LNCAP (cell line): ENCODE results near the gene KIAA0040.

Source experiments
- TF ChIP-seq, protein P1 (sequence below): fragments of 450-650 bp; IDR thresholded peaks from 2 replicates; pipeline ENCODE4 v1.5.1; 2017; ENCODE audit warnings: mild to moderate bottlenecking

KIAA0040 gene

DNA sequence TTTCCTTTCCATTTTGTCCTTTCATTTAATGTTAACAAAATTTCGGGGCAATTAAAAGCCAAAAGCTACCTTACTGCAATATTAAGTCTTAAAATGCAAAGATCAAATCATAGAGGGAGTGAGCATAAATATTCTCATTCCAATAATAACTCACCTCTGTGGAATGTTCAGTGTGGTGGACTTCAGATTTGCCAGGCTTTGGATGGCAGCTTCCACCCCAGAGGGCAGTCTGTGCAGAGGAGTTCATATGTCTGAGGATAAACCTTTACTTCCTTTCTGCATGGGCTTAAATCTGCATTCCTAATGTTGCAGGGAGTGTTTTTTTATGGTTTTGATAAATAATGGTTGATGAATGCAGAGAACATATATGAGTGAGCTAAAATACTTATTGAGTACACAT is 16.3 kb downstream of the KIAA0040 start:
- TF ChIP-seq, protein P1, sequence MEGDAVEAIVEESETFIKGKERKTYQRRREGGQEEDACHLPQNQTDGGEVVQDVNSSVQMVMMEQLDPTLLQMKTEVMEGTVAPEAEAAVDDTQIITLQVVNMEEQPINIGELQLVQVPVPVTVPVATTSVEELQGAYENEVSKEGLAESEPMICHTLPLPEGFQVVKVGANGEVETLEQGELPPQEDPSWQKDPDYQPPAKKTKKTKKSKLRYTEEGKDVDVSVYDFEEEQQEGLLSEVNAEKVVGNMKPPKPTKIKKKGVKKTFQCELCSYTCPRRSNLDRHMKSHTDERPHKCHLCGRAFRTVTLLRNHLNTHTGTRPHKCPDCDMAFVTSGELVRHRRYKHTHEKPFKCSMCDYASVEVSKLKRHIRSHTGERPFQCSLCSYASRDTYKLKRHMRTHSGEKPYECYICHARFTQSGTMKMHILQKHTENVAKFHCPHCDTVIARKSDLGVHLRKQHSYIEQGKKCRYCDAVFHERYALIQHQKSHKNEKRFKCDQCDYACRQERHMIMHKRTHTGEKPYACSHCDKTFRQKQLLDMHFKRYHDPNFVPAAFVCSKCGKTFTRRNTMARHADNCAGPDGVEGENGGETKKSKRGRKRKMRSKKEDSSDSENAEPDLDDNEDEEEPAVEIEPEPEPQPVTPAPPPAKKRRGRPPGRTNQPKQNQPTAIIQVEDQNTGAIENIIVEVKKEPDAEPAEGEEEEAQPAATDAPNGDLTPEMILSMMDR = no peak

DNA sequence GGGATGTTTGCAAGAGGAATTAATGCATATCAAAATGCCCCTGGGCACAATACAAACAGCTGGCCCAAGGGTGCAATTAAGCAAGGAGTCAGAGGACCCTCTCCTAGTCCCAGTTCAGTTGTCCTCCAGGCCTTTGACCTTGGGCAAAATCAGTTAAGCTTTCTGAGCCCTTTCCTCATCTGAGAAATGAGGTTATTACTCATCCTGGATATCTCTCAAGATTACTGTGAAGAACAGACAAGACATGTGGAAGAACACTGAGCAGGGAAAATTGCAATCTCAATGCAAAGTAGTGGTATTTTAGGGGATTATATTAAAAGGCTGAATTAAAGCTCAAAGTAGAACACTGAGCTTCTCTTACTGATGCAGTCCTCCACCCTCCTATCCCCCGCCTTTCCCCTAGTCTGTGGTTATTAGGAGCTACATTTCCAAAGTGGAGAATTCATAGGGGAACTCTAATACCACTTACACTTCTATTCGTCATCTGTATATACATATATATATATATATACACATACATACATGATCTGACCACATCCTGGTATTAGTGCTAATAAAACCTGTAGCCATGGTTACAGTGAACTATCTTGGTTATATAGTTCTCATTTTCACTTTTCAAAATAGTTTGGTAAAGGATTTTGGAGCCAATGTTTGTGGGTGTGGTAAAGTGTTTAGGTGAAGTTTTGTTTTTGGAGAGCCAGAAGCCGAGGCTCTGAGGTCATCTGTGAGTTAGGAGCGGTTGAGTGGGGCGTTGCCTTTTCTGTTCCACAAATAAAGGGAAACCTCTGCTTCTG is 18.1 kb downstream of the KIAA0040 start:
- TF ChIP-seq, protein P1 = no peak

DNA sequence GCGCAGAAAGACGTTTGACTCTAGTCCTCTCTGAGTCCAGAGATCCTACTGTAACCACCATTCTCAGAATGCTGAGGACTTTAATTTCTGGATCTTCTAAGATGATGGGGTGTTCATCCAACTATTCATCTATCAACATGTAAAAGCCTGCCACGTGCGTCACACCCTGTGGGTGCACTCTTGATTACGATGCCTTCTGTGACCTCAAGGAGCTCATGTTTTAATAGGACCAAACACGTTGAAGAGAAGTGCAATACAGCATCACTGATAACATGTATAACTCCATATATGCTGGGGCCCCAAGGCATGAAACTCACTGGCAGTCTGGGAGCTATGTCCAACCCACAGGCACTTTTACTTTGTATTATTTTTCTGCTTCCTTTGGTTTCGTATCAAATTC is 19.0 kb downstream of the KIAA0040 start:
- TF ChIP-seq, protein P1 = no peak

GRCh38 chr1:175172503-175172902 is 20.1 kb downstream of the KIAA0040 start:
- TF ChIP-seq, protein P1 = no peak

- TF ChIP-seq, protein P1 = no peak
These were observed 21.3 kb downstream of the KIAA0040 start for GRCh38 chr1:175171036-175171913.

DNA sequence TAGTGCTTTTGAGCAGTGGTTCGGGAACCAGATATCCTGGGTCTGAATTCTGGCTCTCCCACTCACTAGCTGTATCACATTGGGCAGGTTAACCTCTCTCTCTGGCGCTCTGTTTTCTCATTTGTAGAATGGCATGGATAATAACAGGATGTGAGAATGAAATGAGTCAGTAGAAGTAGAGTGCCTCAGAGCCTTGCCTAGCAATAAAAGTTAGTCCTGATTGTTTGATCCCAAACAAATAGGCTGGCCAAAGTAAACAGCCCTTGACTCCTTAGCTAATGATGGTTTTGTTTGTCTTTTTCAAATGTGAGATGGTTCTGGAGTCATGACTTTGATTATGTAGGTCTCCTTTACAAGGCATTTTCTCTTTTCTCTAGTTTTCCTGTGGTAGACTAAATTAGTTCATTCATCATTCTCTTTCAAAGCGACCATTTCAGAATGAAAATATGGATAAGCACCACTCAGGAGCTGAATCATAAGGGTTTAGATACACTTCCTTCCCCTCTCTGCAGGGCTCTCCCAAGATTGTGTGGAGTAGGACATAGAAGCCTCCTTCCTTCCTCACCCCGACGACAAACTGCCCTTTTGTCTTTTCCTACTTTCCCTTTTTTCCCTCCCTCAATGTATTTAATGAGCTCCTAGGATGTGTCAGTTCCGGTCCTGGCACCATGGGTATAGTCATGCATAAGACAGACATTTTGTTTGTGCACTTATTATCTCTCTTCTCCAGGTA is 23.1 kb downstream of the KIAA0040 start:
- TF ChIP-seq, protein P1 = no peak

DNA sequence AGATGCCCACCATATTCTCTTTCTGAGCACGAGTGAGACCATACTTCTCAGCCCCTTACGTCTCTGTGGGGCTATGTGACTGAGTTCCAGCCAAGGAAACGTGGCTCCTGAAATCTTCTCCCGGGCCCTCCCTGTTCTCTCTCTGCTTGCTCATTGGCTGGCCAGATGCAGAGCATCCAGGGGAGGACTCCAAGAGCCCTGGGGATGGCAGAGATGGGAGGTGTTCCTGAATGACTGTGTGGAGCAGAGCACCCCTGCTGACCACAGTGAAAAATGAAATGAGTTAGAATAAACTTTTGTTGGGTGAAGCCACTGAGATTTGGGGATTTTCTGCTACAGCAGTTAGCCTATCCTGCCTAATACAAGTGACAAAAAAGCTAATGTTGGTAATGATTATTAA is 23.8 kb downstream of the KIAA0040 start:
- TF ChIP-seq, protein P1 = peak; percentile 13; the same call in 1 of the 2 replicates
